ENCODE results near the gene ANXA7. TPM values are rescaled to one million over a fixed set of nuclear protein-coding genes. Genes with fewer than 3 reads are reported as not detected.

ANXA7 gene
- total and polyA plus RNA-seq, 7 donors: 69.0 to 205 (median 136) TPM

- Histone ChIP-seq H3K27me3 (ENCODE audit: insufficient read depth in 3 of 3, low read length in 2 of 3) (no peaks in the 10 kb centered on the region), H3K4me3 (no peak overlapping the region), H3K9me3 (no peaks in the 10 kb centered on the region), H3K4me1 (no peaks in the 10 kb centered on the region), H3K27ac (no peak overlapping the region), H3K36me3 (ENCODE audit: insufficient read depth in 1 of 2, low read depth in 1 of 2) (peaks cover 5 to 97% of the 10 kb centered on the region in 2 donors)
- WGBS, 3 donors: 73 to 82% (median 78%) methylated on average over 3 of the region's 3 CpGs
- ATAC-seq: no peak
- no peak for DNase-seq
- intact Hi-C loops (cut with DNase I): no loop called here
- no peak for TF ChIP-seq CTCF (IDR thresholded peaks at IDR 0.05)
Observed at GRCh38 chr10:73376679-73377078, 37.2 kb downstream of the ANXA7 start.

DNA sequence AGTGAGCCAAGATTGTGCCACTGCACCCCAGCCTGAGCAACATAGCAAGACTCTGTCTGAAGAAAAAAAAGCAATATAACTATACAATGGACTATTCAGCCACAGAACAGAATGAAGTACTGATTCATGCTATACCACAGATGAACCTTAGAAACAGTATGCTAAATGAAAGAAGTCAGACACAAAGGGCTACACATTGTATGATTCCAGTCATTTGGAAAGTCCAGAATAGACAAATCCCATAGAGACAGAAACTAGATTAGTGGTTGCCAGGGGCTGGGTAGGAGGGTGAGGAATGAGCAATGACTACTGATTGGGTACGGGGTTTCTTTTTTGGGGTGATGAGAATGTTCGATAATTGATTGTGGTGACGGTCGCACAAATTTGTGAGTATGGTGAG, 45.6 kb downstream of the ANXA7 start:
- WGBS, 3 donors: 94 to 99% (median 98%) methylated on average over 4 of the region's 4 CpGs
- ATAC-seq: no peak
- no peaks in the 10 kb centered on the region for H3K4me1 ChIP-seq
- H3K36me3 ChIP-seq (ENCODE audit: insufficient read depth in 1 of 2, low read depth in 1 of 2): peaks cover 0 to 81% of the 10 kb centered on the region in 2 donors
- intact Hi-C loops (cut with DNase I): no loop called here
- H3K27ac ChIP-seq: no peak overlapping the region
- DNase-seq: no peak
- H3K27me3 ChIP-seq (ENCODE audit: insufficient read depth in 3 of 3, low read length in 2 of 3): no peaks in the 10 kb centered on the region
- no peaks in the 10 kb centered on the region for H3K9me3 ChIP-seq
- H3K4me3 ChIP-seq: no peak overlapping the region
- TF ChIP-seq CTCF (IDR thresholded peaks at IDR 0.05): no peak

- DNase-seq (no peak), ATAC-seq (peak in 1 of 4 donors; percentile 10)
- TF ChIP-seq CTCF (IDR thresholded peaks at IDR 0.05): no peak
- H3K27me3 ChIP-seq (ENCODE audit: insufficient read depth in 3 of 3, low read length in 2 of 3): no peaks in the 10 kb centered on the region
- no peaks in the 10 kb centered on the region for H3K4me1 ChIP-seq
- H3K27ac ChIP-seq: no peak overlapping the region
- H3K4me3 ChIP-seq: no peak overlapping the region
- 94 to 98% (median 96%) methylated on average over 6 of the region's 6 CpGs for WGBS, 3 donors
- no peaks in the 10 kb centered on the region for H3K9me3 ChIP-seq
- peaks cover 0 to 67% of the 10 kb centered on the region in 2 donors for H3K36me3 ChIP-seq (ENCODE audit: insufficient read depth in 1 of 2, low read depth in 1 of 2)
- intact Hi-C loops (cut with DNase I): loop anchor here in 1 of 2 donors (1.0 kb wide), 1 partner anchor 41 kb away; no protein-coding TSS in a partner anchor
Observed at GRCh38 chr10:73366381-73367298, 47.2 kb downstream of the ANXA7 start.

DNA sequence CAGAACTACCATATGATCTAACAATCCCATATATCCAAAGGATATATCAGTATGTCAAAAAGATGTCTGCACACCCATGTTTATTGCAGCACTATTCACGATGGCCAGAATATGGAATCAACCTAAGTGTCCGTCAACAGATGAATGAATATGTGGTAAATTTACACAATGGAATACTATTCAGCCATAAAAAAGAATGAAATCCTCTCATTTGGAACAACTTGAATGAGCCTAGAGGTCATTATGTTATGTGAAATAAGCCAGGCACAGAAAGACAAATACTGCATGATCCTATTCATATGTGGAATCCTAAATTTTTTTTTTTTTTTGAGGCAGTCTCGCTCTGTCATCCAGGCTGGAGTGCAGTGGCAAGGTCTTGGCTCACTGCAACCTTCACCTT, 48.9 kb downstream of the ANXA7 start:
- DNase-seq (no peak), ATAC-seq (no peak)
- H3K27me3 ChIP-seq (ENCODE audit: insufficient read depth in 3 of 3, low read length in 2 of 3): no peaks in the 10 kb centered on the region
- TF ChIP-seq CTCF (IDR thresholded peaks at IDR 0.05): no peak
- H3K4me1 ChIP-seq: no peaks in the 10 kb centered on the region
- H3K9me3 ChIP-seq: no peaks in the 10 kb centered on the region
- intact Hi-C loops (cut with DNase I): no loop called here
- WGBS, 3 donors: 99 to 100% (median 100%) methylated on average over 3 of the region's 3 CpGs
- peaks cover 0 to 51% of the 10 kb centered on the region in 2 donors for H3K36me3 ChIP-seq (ENCODE audit: insufficient read depth in 1 of 2, low read depth in 1 of 2)
- H3K4me3 ChIP-seq: no peak overlapping the region
- no peak overlapping the region for H3K27ac ChIP-seq

Data from psoas muscle (tissue), 8 donors.